Adrenal gland (tissue), 5 donors: ENCODE results near the gene ITPA.

Experiments used
- CTCF ChIP-seq, 6 experiments: fragments of 450-650 bp in 4 of 6; fragments of 200-600 bp in 2 of 6; sonication (generic) in 1 of 6; IDR thresholded peaks; 1 replicate in 5 of 6; 2 replicates in 1 of 6; pipeline versions ENCODE4 v1.5.1 to v1.8.0; 2016 to 2021; ENCODE audit warnings: antibody characterized with exemption in 6 of 6, mild to moderate bottlenecking in 2 of 6, moderate library complexity in 1 of 6
- POLR2A ChIP-seq, 2 donors: fragments of 450-650 bp; IDR thresholded peaks; one replicate each; pipeline ENCODE4 v1.6.1; 2017; ENCODE audit warnings: antibody characterized with exemption in 2 of 2, mild to moderate bottlenecking in 2 of 2, moderate library complexity in 1 of 2
- donor health status: DM: no; HTN: no; CAD: no.

- no peak for TF ChIP-seq CTCF (IDR thresholded peaks at IDR 0.05)
- TF ChIP-seq POLR2A (IDR thresholded peaks at IDR 0.05) = no peak
Observed at GRCh38 chr20:3177746-3178485, 31.4 kb upstream of the ITPA start.
